A549 (cell line): ENCODE measurements around the gene TLCD3A. TPM values are rescaled to one million over a fixed set of nuclear protein-coding genes. Genes with fewer than 3 reads are reported as not detected.
"Not testable (repeated sequence)": the region's sequence is repeated elsewhere in the genome, so short reads cannot be mapped to it uniquely, and the experiment has no call there.

Experiments used
- ATAC-seq, 2 experiments: fragments of 200-7000 bp in 1 of 2; fragments of >200 bp in 1 of 2; cut with Nextera tagmentation in 1 of 2; cut with Tn5 transposase in 1 of 2; 3 replicates each; pipeline versions ENCODE4 v1.8.0 to v1.9.1; 2018 to 2020; ENCODE audit warnings: mild to moderate bottlenecking in 1 of 2, moderate library complexity in 1 of 2
- CTCF ChIA-PET: fragments of 300-600 bp; sonication (Branson Sonifier 250); formaldehyde crosslinking; extraction: SDS; loops from one replicate; lab custom pipeline; 2021; ENCODE audit warnings: antibody characterized with exemption, inconsistent platforms; lab: Yijun Ruan, JAX
- POLR2A ChIA-PET: fragments of 350-600 bp; formaldehyde crosslinking; extraction: SDS; loops from one replicate; lab custom pipeline; 2021; ENCODE audit warnings: antibody characterized with exemption, inconsistent platforms; lab: Yijun Ruan, JAX
- DNase-seq, 2 experiments: peaks; one replicate each; pipeline versions ENCODE4 v3.0.0 to v3.0.0-alpha.2; 2011 to 2016; ENCODE audit warnings: low read depth in 1 of 2, low spot score in 1 of 2
- FAIRE-seq: peaks from 2 replicates; lab custom pipeline; 2011; peaks lifted over from hg19 to GRCh38; lab: Jason Lieb, UNC
- H3K27ac ChIP-seq, 2 experiments: fragments of >200 bp; sonication (Bioruptor Twin); formaldehyde crosslinking; 3 replicates each; pipeline ENCODE4 v1.5.1; 2016 to 2017
- H3K4me1 ChIP-seq: fragments of >200 bp; sonication (Bioruptor Twin); formaldehyde crosslinking; 3 replicates; pipeline ENCODE4 v1.6.1; 2016
- H3K4me2 ChIP-seq: fragments of >200 bp; sonication (Bioruptor Twin); formaldehyde crosslinking; 3 replicates; pipeline ENCODE4 v1.6.1; 2016
- H3K4me3 ChIP-seq: fragments of >200 bp; sonication (Bioruptor Twin); formaldehyde crosslinking; 3 replicates; pipeline ENCODE4 v1.5.1; 2016
- H3K9me3 ChIP-seq: fragments of >200 bp; sonication (Bioruptor Twin); formaldehyde crosslinking; 3 replicates; pipeline ENCODE4 v1.6.1; 2016
- CBX2 ChIP-seq: fragments of 200-600 bp; sonication (generic); IDR thresholded peaks from 2 replicates; pipeline ENCODE4 v1.6.1; 2016; ENCODE audit warnings: low read depth, mild to moderate bottlenecking, borderline replicate concordance
- CBX8 ChIP-seq: fragments of 200-600 bp; sonication (generic); IDR thresholded peaks from 2 replicates; pipeline ENCODE4 v1.6.1; 2016
- CHD2 ChIP-seq: fragments of 150-350 bp; IDR thresholded peaks from 2 replicates; pipeline ENCODE4 v1.6.1; 2014; ENCODE audit warnings: low read length; ENCODE audit not compliant: partially characterized antibody
- FOXS1 ChIP-seq: fragments of 250-450 bp; sonication (Bioruptor Pico); IDR thresholded peaks from 2 replicates; pipeline ENCODE4 v1.5.0; 2020; ENCODE audit warnings: mild to moderate bottlenecking, moderate library complexity
- HDAC2 ChIP-seq: fragments of 200-600 bp; sonication (generic); IDR thresholded peaks from 2 replicates; pipeline ENCODE4 v1.6.1; 2016
- HOXB13 ChIP-seq: fragments of 250-450 bp; sonication (Bioruptor Pico); IDR thresholded peaks from 2 replicates; pipeline ENCODE4 v1.5.0; 2020; ENCODE audit warnings: low read depth, mild to moderate bottlenecking, moderate library complexity
- MYC ChIP-seq: IDR thresholded peaks from 2 replicates; pipeline ENCODE4 v1.6.1; 2012; ENCODE audit warnings: mild to moderate bottlenecking, inconsistent platforms, low read length, improper control_type of control experiment, borderline replicate concordance
- NFE2L2 ChIP-seq: fragments of 150-350 bp; conservative IDR thresholded peaks from 2 replicates; pipeline ENCODE4 v1.6.1; 2014; ENCODE audit warnings: low read length
- PHF8 ChIP-seq: fragments of 200-600 bp; sonication (generic); IDR thresholded peaks from 2 replicates; pipeline ENCODE4 v1.6.1; 2016; ENCODE audit warnings: low read depth, mild to moderate bottlenecking, antibody characterized with exemption, moderate library complexity, borderline replicate concordance
- POLR2A ChIP-seq: IDR thresholded peaks from 2 replicates; pipeline ENCODE4 v1.6.1; 2012; ENCODE audit warnings: mild to moderate bottlenecking, low read length
- POLR2AphosphoS2 ChIP-seq: conservative IDR thresholded peaks from 2 replicates; pipeline ENCODE4 v1.6.1; 2012; ENCODE audit warnings: low read length, improper control_type of control experiment, inconsistent platforms
- RARB ChIP-seq: fragments of 250-450 bp; sonication (Bioruptor Pico); IDR thresholded peaks from 2 replicates; pipeline ENCODE4 v1.8.0; 2021; ENCODE audit warnings: mild to moderate bottlenecking, moderate library complexity
- WGBS: methylation state at CpG from one replicate; pipeline ENCODE4 v1.1.6; 2017; ENCODE audit errors: missing lambda C conversion rate; 5-methylcytosine and 5-hydroxymethylcytosine counted together
- polyA plus RNA-seq, 4 experiments: library from polyadenylated mRNA; depleted of rRNA in 3 of 4; stranded (reverse); fragments of >200 nt; fragmentation: RNase III in 1 of 4; extraction: RNeasy Plus Mini Kit Qiagen cat#74134 plus additional on column Dnase treatment in 1 of 4; gene quantifications; 2 replicates in 3 of 4; 3 replicates in 1 of 4; pipeline ENCODE4 v1.2.3, GENCODE V29; 2011 to 2017
- TF ChIP-seq, protein P1 (sequence below): fragments of >200 bp; sonication (Bioruptor Twin); formaldehyde crosslinking; IDR thresholded peaks from 3 replicates; pipeline ENCODE4 v1.6.1; 2016
- TF ChIP-seq, protein P2 (sequence below): fragments of 250-450 bp; sonication (Bioruptor Pico); IDR thresholded peaks from 2 replicates; pipeline ENCODE4 v1.5.0; 2020; ENCODE audit warnings: low read depth, mild to moderate bottlenecking, moderate library complexity

Gene TLCD3A
- polyA plus RNA-seq, 2 of the 4 experiments (the other 2 are of a cell fraction): 29.5 to 31.5 TPM

DNA sequence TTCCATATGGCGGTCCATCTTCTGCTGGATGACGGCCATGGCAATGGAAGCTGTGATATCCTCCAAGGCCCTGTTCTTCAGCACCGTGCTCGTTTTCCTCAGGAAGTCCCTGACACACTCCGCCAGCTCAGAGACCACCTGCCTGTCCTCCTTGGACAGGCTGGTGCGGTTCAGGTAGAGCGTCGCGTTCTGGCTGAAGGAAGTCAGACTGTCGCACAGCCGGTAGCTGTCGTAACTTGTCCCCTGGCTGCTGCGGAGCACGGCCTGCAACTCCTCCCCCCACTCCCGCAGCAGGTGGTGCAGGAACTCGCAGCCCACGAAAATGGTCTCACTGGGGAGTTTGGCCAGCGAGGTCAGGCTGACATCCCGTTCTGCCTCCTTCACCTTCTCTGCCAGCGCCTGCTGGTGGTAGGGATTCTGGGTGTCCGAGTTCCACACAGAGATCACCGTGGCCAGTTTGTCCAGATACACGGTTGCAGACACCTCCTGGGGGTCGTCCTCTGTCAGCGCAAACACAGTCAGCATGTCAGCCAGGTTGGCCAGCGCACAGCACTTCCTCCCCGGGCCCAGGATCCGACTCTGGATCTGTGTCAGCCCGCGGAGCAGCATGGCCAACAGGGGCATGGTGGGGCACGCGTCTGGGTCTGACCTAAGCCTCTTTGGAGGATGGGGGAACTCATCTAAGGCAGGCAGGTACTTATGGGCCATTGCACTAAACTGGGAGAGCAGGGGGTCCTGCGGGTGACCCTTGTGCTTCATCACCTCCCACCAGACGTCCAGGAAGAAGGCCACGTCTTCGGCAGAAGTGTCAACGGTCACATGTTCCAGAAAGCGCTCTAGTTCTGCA lies 14.6 kb downstream of the TLCD3A start:
- WGBS: 94% methylated on average over 37 of the region's 38 CpGs
- no peak for FAIRE-seq
- POLR2A ChIA-PET: no interaction called here

DNA sequence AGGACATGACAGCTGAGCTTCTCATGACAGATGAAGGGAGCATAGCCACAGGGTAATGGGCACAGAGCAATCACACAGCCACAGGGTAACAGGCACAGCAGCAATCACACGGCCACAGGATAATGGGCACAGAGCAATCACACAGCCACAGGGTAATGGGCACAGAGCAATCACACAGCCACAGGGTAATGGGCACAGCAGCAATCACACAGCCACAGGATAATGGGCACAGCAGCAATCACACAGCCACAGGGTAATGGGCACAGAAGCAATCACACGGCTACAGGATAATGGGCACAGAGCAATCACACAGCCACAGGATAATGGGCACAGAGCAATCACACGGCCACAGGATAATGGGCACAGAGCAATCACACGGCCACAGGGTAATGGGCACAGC lies 16.2 kb downstream of the TLCD3A start:
- ATAC-seq, DNase-seq, FAIRE-seq, H3K4me3 ChIP-seq, H3K4me2 ChIP-seq, H3K27ac ChIP-seq, H3K9me3 ChIP-seq, POLR2A ChIA-PET: not testable (repeated sequence)
- 91% methylated on average over 4 of the region's 4 CpGs for WGBS
- H3K4me1 ChIP-seq: peaks cover 10% of the 10 kb centered on the region
- CTCF ChIA-PET: interaction anchor here (0.9 to 1.6 kb wide), 4 partner anchors 12 to 17 kb away, joined by 3 to 5 read pairs (median 4); no protein-coding TSS in a partner anchor

More for the DNA sequence above, 14.6 kb downstream of the TLCD3A start:
- CTCF ChIA-PET: interaction anchor here (0.7 to 2.1 kb wide), 8 partner anchors 10 to 335 kb away, joined by 3 to 7 read pairs (median 5); partner anchors contain the start of gene TIMM22
- H3K4me3 ChIP-seq: no peak overlapping the region
- no peak for DNase-seq
- H3K4me2 ChIP-seq: no peak overlapping the region
- H3K9me3 ChIP-seq: no peaks in the 10 kb centered on the region
- no peak for ATAC-seq
- H3K27ac ChIP-seq: no peak overlapping the region
- TF ChIP-seq CHD2 (no peak), RARB (no peak), PHF8 (no peak), HDAC2 (no peak), CBX2 (no peak), MYC (no peak), HOXB13 (CRISPR knock-in tag) (no peak), CBX8 (no peak), FOXS1 (CRISPR knock-in tag) (no peak), NFE2L2 (no peak), POLR2A (no peak)
- TF ChIP-seq, protein P1, sequence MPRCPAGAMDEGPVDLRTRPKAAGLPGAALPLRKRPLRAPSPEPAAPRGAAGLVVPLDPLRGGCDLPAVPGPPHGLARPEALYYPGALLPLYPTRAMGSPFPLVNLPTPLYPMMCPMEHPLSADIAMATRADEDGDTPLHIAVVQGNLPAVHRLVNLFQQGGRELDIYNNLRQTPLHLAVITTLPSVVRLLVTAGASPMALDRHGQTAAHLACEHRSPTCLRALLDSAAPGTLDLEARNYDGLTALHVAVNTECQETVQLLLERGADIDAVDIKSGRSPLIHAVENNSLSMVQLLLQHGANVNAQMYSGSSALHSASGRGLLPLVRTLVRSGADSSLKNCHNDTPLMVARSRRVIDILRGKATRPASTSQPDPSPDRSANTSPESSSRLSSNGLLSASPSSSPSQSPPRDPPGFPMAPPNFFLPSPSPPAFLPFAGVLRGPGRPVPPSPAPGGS: no peak
- TF ChIP-seq, protein P2, sequence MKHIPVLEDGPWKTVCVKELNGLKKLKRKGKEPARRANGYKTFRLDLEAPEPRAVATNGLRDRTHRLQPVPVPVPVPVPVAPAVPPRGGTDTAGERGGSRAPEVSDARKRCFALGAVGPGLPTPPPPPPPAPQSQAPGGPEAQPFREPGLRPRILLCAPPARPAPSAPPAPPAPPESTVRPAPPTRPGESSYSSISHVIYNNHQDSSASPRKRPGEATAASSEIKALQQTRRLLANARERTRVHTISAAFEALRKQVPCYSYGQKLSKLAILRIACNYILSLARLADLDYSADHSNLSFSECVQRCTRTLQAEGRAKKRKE (CRISPR knock-in tag): no peak
- H3K4me1 ChIP-seq: peaks cover 10% of the 10 kb centered on the region

DNA sequence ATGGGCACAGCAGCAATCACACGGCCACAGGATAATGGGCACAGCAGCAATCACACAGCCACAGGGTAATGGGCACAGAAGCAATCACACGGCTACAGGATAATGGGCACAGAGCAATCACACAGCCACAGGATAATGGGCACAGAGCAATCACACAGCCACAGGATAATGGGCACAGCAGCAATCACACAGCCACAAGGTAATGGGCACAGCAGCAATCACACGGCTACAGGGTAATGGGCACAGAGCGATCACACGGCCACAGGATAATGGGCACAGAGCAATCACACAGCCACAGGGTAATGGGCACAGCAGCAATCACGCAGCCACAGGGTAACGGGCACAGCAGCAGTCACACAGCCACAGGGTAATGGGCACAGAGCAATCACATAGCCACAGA lies 17.0 kb downstream of the TLCD3A start:
- ATAC-seq, H3K4me3 ChIP-seq, DNase-seq, H3K9me3 ChIP-seq, H3K4me2 ChIP-seq, H3K27ac ChIP-seq, POLR2A ChIA-PET, FAIRE-seq: not testable (repeated sequence)
- 83% methylated on average over 7 of the region's 7 CpGs for WGBS
- CTCF ChIA-PET: interaction anchor here (1.5 to 6.1 kb wide), 3 partner anchors 231 to 337 kb away, joined by 8 to 41 read pairs (median 17); partner anchors contain the start of genes NXN and TIMM22
- peaks cover 10% of the 10 kb centered on the region for H3K4me1 ChIP-seq

DNA sequence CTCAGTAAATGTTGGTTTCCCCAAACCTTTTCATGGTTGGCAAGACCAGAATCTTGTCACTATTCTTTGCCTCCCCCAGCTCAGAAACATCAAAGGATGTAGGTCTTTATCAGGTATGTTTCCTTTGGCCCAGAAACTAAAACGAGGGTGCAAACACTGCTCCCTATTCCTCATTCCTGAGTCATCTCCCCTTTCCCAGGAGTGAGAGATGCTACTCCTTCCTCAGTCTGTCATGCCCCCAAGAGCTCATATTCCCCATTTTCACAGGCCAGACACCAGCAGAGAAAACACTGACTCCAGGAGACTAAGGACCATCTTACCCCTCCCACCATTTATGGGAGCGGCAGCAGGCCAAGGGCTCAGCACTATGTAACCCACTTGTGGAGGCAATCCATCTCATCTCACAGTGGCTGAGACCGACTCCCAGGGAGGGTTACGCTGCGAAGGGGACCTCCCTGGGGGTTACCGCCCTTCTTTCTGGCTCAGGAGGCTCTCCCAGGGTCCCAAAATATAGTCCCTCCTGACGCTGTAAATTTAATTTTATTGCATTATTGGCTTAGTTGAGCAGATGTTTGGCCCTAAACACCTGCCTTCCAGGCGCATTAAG lies 18.1 kb downstream of the TLCD3A start:
- WGBS: 79% methylated on average over 8 of the region's 8 CpGs
- H3K4me2 ChIP-seq: peak overlapping the region; percentile 96
- H3K4me1 ChIP-seq: peaks cover 10% of the 10 kb centered on the region
- DNase-seq (no peak), ATAC-seq (no peak), FAIRE-seq (no peak)
- ChIA-PET POLR2A (interaction anchor here (0.6 to 1.5 kb wide), 3 partner anchors 13 to 224 kb away, joined by 3 to 6 read pairs (median 3); partner anchors contain the start of gene VPS53), CTCF (interaction anchor here (0.6 to 6.1 kb wide), 13 partner anchors 9 to 339 kb away, joined by 3 to 41 read pairs (median 4); partner anchors contain the start of genes NXN and TIMM22)
- H3K27ac ChIP-seq: peak overlapping the region; percentile 97 to 98
- no peaks in the 10 kb centered on the region for H3K9me3 ChIP-seq
- peak overlapping the region; percentile 97 for H3K4me3 ChIP-seq
- no peak for TF ChIP-seq CHD2
- TF ChIP-seq POLR2AphosphoS2: 0 out of 2 replicates have a peak, but pooled peaks have one; percentile 12
